ENCODE measurements around the gene ABR. TPM values are rescaled to one million over a fixed set of nuclear protein-coding genes. Genes with fewer than 3 reads are reported as not detected.

The ABR gene
- total and polyA plus RNA-seq, 2 of the 13 experiments (the other 11 are each of a cell fraction or from before 2014, with no cell fraction given) = 12.4 to 40.4 TPM

GRCh38 chr17:1149869-1150268 lies 29.9 kb downstream of the ABR start:
- no TSS peak for BruUV-seq (replicated peaks)
- in situ Hi-C loops (cut with HindIII; ENCODE audit: extremely low pct_ligation_motif_present, low pct_unique_long_range_greater_than_20kb) = no loop called here
- WGBS (ENCODE audit: low lambda C conversion rate) = 26% methylated on average over 13 of the region's 13 CpGs
- ChIA-PET POLR2A (no interaction called here), CTCF (ENCODE audit: low intra/inter-chr PET ratio, low total read pairs) (no interaction called here)
- Histone ChIP-seq H3K9me3 (ENCODE audit: low read length) (no peaks in the 10 kb centered on the region), H3K27me3 (ENCODE audit: control insufficient read depth in 1 of 2, insufficient read depth in 2 of 2, low read length in 2 of 2) (peaks cover 15 to 67% of the 10 kb centered on the region in 2 experiments), H2AFZ (ENCODE audit: low read length) (no peak overlapping the region), H3K27ac (ENCODE audit: extremely low read length, insufficient read depth, low read length) (no peak overlapping the region), H3K4me2 (ENCODE audit: low read depth, low read length) (no peak overlapping the region), H3K36me3 (replicated peaks in 1 of 2; ENCODE audit: control insufficient read depth in 1 of 2, insufficient read depth in 2 of 2, low read length in 2 of 2) (no peaks in the 10 kb centered on the region), H3K4me3 (replicated peaks in 1 of 3; ENCODE audit: insufficient read depth in 1 of 3, low read depth in 2 of 3, low read length in 3 of 3) (no peak overlapping the region), H3K9ac (ENCODE audit: insufficient read depth, low read depth, low read length) (no peak overlapping the region), H3K4me1 (ENCODE audit: insufficient read depth, low read length) (no peaks in the 10 kb centered on the region), H4K20me1 (ENCODE audit: insufficient read depth, low read length) (no peaks in the 10 kb centered on the region), H3K79me2 (ENCODE audit: insufficient read depth, low read length) (no peaks in the 10 kb centered on the region)
- intact Hi-C loops (cut with micrococcal nuclease; ENCODE audit: unreplicated experiment) = loop anchor here (5.0 kb wide), 1 partner anchor 462 kb away; no protein-coding TSS in a partner anchor
- TF ChIP-seq ZNF773 (CRISPR knock-in tag; IDR thresholded peaks at IDR 0.05; ENCODE audit: borderline replicate concordance) = no peak
- no peak for TF ChIP-seq IRX3 (CRISPR knock-in tag; IDR thresholded peaks at IDR 0.05; ENCODE audit: borderline replicate concordance, low read depth)
- TF ChIP-seq ETV6 (CRISPR knock-in tag; conservative IDR thresholded peaks at IDR 0.05) = no peak
- TF ChIP-seq ZSCAN25 (CRISPR knock-in tag; IDR thresholded peaks at IDR 0.05) = no peak
- TF ChIP-seq ZNF280B (CRISPR knock-in tag; IDR thresholded peaks at IDR 0.05; ENCODE audit: borderline replicate concordance) = no peak
- no peak for TF ChIP-seq ERF (CRISPR knock-in tag; IDR thresholded peaks at IDR 0.05)
- TF ChIP-seq ZSCAN20 (CRISPR knock-in tag; IDR thresholded peaks at IDR 0.05; ENCODE audit: borderline replicate concordance) = no peak
- ATAC-seq = no peak
- no peak for FAIRE-seq
- DNase-seq (ENCODE audit: low spot score) = no peak

GRCh38 chr17:1147664-1148063 lies 32.1 kb downstream of the ABR start:
- Histone ChIP-seq H3K27ac (ENCODE audit: extremely low read length, insufficient read depth, low read length) (no peak overlapping the region), H3K4me2 (ENCODE audit: low read depth, low read length) (no peak overlapping the region), H4K20me1 (ENCODE audit: insufficient read depth, low read length) (no peaks in the 10 kb centered on the region), H3K4me1 (ENCODE audit: insufficient read depth, low read length) (no peaks in the 10 kb centered on the region), H3K79me2 (ENCODE audit: insufficient read depth, low read length) (no peaks in the 10 kb centered on the region), H3K36me3 (replicated peaks in 1 of 2; ENCODE audit: control insufficient read depth in 1 of 2, insufficient read depth in 2 of 2, low read length in 2 of 2) (no peaks in the 10 kb centered on the region), H2AFZ (ENCODE audit: low read length) (no peak overlapping the region), H3K4me3 (replicated peaks in 1 of 3; ENCODE audit: insufficient read depth in 1 of 3, low read depth in 2 of 3, low read length in 3 of 3) (no peak overlapping the region), H3K9ac (ENCODE audit: insufficient read depth, low read depth, low read length) (no peak overlapping the region), H3K27me3 (ENCODE audit: control insufficient read depth in 1 of 2, insufficient read depth in 2 of 2, low read length in 2 of 2) (peaks cover 19 to 63% of the 10 kb centered on the region in 2 experiments), H3K9me3 (ENCODE audit: low read length) (no peaks in the 10 kb centered on the region)
- ATAC-seq = peak; percentile 67
- in situ Hi-C loops (cut with HindIII; ENCODE audit: extremely low pct_ligation_motif_present, low pct_unique_long_range_greater_than_20kb) = no loop called here
- ChIA-PET CTCF (ENCODE audit: low intra/inter-chr PET ratio, low total read pairs) (interaction anchor here (1.1 to 1.8 kb wide), 2 partner anchors 25 to 89 kb away, joined by 3 to 19 read pairs; no protein-coding TSS in a partner anchor), POLR2A (no interaction called here)
- 31% methylated on average over 7 of the region's 8 CpGs for WGBS (ENCODE audit: low lambda C conversion rate)
- BruUV-seq (replicated peaks) = no TSS peak
- intact Hi-C loops (cut with micrococcal nuclease; ENCODE audit: unreplicated experiment) = loop anchor here (1.0 kb wide), 1 partner anchor 24 kb away; no protein-coding TSS in a partner anchor
- FAIRE-seq = peak; percentile 36
- peak; percentile 63 for DNase-seq (ENCODE audit: low spot score)
- TF ChIP-seq CTCF (CRISPR knock-in tag; IDR thresholded peaks at IDR 0.05) (peak; percentile 78), SMC3 (IDR thresholded peaks at IDR 0.05; ENCODE audit: low read length) (peak; percentile 77), CREB3 (CRISPR knock-in tag; IDR thresholded peaks at IDR 0.05) (no peak), RAD21 (CRISPR knock-in tag; IDR thresholded peaks at IDR 0.05) (peak; percentile 60), CBX5 (CRISPR knock-in tag; IDR thresholded peaks at IDR 0.05; ENCODE audit: borderline replicate concordance) (0 out of 2 replicates have a peak, but pooled peaks have one; percentile 41), TFE3 (CRISPR knock-in tag; IDR thresholded peaks at IDR 0.05) (0 out of 2 replicates have a peak, but pooled peaks have one; percentile 19)
